HL-60 (cell line): ENCODE results near the gene ECI1.

Experiments used
- DNase-seq, 2 experiments: peaks; one replicate each; pipeline ENCODE4 v3.0.0-alpha.2; 2010 to 2020; ENCODE audit warnings: low read depth in 1 of 2, low spot score in 1 of 2
- H3K27ac ChIP-seq: fragments of 250-450 bp; sonication (Bioruptor Pico); replicated peaks from 2 replicates; pipeline ENCODE4 v1.5.1; 2020; ENCODE audit warnings: mild to moderate bottlenecking, moderate library complexity
- H3K27me3 ChIP-seq: fragments of 250-450 bp; sonication (Bioruptor Pico); 2 replicates; pipeline ENCODE4 v1.5.1; 2021; ENCODE audit warnings: mild to moderate bottlenecking, moderate library complexity; ENCODE audit not compliant: insufficient read depth, poor library complexity, severe bottlenecking
- H3K4me3 ChIP-seq: replicated peaks from 2 replicates; pipeline ENCODE4 v1.5.1; 2011; ENCODE audit warnings: mild to moderate bottlenecking, control low read depth, low read length; ENCODE audit not compliant: insufficient read depth
- GABPA ChIP-seq: IDR thresholded peaks from 2 replicates; pipeline ENCODE4 v1.6.1; 2012; ENCODE audit warnings: low read depth
- POLR2AphosphoS5 ChIP-seq: IDR thresholded peaks from 2 replicates; pipeline ENCODE4 v1.6.1; 2012; ENCODE audit warnings: low read depth
- SPI1 ChIP-seq: IDR thresholded peaks from 2 replicates; pipeline ENCODE4 v1.6.1; 2012; ENCODE audit warnings: low read depth, mild to moderate bottlenecking, borderline replicate concordance
- long read RNA-seq: library from polyadenylated mRNA; unstranded; transcript quantifications from one replicate; pipeline ENCODE4 v2.0.0, GENCODE V29; 2020
- TF ChIP-seq, protein P1 (sequence below): IDR thresholded peaks from 2 replicates; pipeline ENCODE4 v1.6.1; 2012; ENCODE audit warnings: low read depth; ENCODE audit not compliant: insufficient replicate concordance
- TF ChIP-seq, protein P2 (sequence below): IDR thresholded peaks from one replicate; pipeline ENCODE4 v1.5.1; 2011; ENCODE audit warnings: low read length, control low read depth, inconsistent platforms; ENCODE audit not compliant: insufficient read depth

The ECI1 gene, protein sequence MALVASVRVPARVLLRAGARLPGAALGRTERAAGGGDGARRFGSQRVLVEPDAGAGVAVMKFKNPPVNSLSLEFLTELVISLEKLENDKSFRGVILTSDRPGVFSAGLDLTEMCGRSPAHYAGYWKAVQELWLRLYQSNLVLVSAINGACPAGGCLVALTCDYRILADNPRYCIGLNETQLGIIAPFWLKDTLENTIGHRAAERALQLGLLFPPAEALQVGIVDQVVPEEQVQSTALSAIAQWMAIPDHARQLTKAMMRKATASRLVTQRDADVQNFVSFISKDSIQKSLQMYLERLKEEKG
- long read RNA-seq, transcript ECI1-201 (7 exons, 1,541 nt) = major isoform, 7 of 9 reads
- long read RNA-seq, partial matches to known transcripts = 1 of 9 reads
- long read RNA-seq, other reads (novel, unspliced or antisense) = 0 of 9 reads

DNA sequence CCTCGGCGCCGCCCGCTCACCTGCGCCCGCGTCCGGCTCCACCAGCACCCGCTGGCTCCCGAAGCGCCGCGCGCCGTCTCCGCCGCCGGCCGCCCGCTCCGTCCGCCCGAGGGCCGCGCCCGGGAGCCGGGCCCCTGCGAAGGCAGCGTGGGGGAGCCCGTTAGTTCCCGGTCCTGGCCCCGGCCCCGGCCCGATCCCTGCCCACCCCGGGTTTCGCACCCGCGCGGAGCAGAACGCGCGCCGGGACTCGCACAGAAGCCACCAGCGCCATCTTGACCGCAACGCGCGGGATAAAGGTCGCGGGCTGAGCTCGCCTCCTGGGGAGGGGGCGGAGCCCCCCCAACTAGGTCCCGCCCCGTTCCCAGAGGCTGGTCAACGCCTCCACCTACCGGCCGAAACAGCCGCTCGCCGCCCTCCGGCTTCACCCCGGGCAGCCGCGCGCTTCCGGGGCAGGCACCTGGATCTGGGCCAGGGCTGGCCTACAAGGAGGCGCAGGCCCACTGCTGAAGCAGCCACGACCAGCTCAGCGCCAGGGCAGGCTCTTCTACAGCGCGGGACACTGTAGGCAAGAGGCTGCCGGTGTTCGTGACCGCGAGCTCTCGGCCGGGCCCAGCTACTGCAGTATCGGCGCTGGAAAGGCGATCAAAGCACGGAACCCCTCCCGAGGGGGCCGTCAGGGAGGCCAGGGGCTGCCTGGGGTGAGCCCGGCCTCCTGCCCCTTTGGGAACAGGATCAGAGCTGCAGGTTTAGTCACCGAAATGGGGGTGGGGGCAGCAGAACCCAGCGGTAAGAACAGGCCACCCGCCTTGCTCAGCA, at the start of gene ECI1:
ECI1 (minus strand) TSS at position 292 of the 816 bp plus-strand sequence; CDS start at position 271, 21 bp downstream.
- peak within 1 kb of the TSS; percentile 71 for H3K27ac ChIP-seq
- peak; percentile 88 to 94 for DNase-seq
- H3K4me3 ChIP-seq = peak within 1 kb of the TSS; percentile 63
- TF ChIP-seq POLR2AphosphoS5 (peak; percentile 72), GABPA (no peak), SPI1 (no peak)
- TF ChIP-seq, protein P1, sequence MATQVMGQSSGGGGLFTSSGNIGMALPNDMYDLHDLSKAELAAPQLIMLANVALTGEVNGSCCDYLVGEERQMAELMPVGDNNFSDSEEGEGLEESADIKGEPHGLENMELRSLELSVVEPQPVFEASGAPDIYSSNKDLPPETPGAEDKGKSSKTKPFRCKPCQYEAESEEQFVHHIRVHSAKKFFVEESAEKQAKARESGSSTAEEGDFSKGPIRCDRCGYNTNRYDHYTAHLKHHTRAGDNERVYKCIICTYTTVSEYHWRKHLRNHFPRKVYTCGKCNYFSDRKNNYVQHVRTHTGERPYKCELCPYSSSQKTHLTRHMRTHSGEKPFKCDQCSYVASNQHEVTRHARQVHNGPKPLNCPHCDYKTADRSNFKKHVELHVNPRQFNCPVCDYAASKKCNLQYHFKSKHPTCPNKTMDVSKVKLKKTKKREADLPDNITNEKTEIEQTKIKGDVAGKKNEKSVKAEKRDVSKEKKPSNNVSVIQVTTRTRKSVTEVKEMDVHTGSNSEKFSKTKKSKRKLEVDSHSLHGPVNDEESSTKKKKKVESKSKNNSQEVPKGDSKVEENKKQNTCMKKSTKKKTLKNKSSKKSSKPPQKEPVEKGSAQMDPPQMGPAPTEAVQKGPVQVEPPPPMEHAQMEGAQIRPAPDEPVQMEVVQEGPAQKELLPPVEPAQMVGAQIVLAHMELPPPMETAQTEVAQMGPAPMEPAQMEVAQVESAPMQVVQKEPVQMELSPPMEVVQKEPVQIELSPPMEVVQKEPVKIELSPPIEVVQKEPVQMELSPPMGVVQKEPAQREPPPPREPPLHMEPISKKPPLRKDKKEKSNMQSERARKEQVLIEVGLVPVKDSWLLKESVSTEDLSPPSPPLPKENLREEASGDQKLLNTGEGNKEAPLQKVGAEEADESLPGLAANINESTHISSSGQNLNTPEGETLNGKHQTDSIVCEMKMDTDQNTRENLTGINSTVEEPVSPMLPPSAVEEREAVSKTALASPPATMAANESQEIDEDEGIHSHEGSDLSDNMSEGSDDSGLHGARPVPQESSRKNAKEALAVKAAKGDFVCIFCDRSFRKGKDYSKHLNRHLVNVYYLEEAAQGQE = peak; percentile 69
- TF ChIP-seq, protein P2, sequence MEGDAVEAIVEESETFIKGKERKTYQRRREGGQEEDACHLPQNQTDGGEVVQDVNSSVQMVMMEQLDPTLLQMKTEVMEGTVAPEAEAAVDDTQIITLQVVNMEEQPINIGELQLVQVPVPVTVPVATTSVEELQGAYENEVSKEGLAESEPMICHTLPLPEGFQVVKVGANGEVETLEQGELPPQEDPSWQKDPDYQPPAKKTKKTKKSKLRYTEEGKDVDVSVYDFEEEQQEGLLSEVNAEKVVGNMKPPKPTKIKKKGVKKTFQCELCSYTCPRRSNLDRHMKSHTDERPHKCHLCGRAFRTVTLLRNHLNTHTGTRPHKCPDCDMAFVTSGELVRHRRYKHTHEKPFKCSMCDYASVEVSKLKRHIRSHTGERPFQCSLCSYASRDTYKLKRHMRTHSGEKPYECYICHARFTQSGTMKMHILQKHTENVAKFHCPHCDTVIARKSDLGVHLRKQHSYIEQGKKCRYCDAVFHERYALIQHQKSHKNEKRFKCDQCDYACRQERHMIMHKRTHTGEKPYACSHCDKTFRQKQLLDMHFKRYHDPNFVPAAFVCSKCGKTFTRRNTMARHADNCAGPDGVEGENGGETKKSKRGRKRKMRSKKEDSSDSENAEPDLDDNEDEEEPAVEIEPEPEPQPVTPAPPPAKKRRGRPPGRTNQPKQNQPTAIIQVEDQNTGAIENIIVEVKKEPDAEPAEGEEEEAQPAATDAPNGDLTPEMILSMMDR = peak; percentile 8
- H3K27me3 ChIP-seq = no peaks in the 10 kb centered on the region

DNA sequence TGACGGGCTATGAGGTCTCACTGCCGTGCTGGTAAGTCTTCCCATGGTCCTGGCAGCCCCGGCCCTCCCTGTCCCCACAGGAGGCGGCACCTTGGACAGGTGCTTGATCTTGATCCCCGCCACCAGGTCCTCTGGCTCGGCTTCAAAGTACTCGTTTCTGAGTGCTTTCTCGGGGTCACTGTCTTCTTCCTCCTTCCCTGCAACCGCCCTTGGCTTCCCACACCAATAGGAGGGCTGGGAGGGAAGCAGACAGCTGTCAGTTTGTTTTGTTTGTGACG, 48.5 kb upstream of the ECI1 start:
- no peaks in the 10 kb centered on the region for H3K27me3 ChIP-seq
- no peak overlapping the region for H3K27ac ChIP-seq
- no peak for DNase-seq
- no peak overlapping the region for H3K4me3 ChIP-seq
- TF ChIP-seq, protein P2 = no peak
- TF ChIP-seq POLR2AphosphoS5 (no peak), SPI1 (no peak), GABPA (no peak)
- TF ChIP-seq, protein P1 = no peak

DNA sequence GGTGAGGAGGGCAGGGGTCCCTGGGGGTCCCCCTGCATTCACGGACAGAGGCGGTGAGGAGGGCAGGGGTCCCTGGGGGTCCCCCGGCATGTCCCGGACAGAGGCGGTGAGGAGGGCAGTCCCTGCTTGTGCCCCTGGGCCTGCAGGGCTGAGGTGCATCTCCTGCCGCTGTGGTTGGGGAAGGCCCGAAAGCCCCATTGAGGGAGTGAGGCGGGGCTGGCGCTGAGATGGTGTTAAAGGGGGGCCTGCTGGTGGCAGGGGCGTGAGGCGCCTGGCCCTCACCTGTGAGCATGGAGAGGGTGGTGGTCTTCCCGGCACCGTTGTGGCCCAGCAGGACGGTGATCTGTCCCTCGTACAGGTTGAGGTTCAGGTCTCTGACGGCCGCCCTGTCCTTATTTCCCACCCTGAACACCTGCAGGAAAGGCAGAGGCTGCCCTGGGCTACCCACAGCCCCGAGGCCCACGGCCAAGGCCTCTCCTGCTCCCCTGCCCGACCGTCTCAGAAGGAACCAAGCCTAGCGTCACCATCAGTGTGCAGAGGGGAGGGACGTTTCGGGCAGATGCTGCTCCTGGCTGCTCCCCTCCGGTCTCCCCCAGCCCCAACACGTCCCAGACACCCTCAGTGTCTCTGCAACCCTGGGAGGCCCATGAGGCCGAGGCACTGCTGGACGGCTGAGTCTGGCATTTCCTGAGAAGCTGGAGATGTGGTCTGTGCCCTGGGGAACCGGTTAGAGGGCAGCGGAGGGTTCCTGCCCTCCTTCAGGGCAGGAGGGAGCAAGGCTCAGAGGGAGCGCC, 47.9 kb upstream of the ECI1 start:
- no peak for TF ChIP-seq GABPA
- TF ChIP-seq SPI1 = no peak
- TF ChIP-seq, protein P2 = no peak
- TF ChIP-seq POLR2AphosphoS5 = no peak
- TF ChIP-seq, protein P1 = no peak
- H3K27me3 ChIP-seq = no peaks in the 10 kb centered on the region
- H3K27ac ChIP-seq = no peak overlapping the region
- no peak for DNase-seq
- H3K4me3 ChIP-seq = no peak overlapping the region
